Measurements from ENCODE around the gene PPP1R26.
"Not testable (repeated sequence)": the region's sequence is repeated elsewhere in the genome, so short reads cannot be mapped to it uniquely, and the experiment has no call there.

The PPP1R26 gene, protein sequence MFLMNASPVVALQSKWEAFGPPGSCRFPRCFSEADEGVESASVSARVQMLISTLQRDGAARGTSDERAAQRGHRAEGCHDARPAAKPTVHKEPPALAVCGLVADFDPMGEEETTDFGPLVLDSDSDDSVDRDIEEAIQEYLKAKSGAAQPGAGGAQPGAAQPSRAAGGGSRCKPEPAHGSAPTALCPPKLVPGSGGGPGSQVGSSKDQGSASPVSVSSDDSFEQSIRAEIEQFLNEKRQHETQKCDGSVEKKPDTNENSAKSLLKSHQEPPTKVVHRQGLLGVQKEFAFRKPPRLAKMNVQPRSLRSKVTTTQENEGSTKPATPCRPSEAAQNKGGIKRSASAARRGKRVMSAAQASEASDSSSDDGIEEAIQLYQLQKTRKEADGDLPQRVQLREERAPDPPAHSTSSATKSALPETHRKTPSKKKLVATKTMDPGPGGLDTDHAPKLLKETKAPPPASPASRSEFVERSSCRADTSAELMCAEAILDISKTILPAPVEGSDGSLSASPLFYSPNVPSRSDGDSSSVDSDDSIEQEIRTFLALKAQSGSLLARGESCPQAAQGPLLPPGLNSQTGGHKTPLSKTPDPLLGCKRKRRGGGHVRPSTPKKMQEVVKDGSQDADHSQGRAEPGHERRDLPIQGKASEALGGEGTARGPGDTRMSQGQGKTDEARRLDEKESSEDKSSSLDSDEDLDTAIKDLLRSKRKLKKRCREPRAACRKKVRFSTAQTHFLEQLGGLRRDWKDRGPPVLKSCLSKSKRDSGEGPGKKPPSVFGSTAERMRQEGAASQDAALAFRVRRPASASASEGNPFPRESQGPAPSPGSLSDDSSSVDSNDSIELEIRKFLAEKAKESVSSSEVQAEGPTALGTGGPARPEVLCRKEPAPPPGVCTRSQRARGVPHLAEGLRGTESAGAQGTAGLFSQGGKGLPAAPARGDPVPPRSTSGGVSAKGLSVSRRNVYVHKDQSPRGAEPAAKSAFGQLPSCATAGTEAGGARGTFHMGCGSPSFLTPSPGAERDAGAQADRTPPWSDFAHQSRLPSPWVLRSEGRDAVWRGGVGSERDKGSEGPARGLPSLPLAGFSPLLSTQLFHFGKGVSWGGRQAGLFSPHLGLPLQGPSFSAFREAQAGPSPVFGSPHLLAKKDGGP (N-terminal part only)

DNA sequence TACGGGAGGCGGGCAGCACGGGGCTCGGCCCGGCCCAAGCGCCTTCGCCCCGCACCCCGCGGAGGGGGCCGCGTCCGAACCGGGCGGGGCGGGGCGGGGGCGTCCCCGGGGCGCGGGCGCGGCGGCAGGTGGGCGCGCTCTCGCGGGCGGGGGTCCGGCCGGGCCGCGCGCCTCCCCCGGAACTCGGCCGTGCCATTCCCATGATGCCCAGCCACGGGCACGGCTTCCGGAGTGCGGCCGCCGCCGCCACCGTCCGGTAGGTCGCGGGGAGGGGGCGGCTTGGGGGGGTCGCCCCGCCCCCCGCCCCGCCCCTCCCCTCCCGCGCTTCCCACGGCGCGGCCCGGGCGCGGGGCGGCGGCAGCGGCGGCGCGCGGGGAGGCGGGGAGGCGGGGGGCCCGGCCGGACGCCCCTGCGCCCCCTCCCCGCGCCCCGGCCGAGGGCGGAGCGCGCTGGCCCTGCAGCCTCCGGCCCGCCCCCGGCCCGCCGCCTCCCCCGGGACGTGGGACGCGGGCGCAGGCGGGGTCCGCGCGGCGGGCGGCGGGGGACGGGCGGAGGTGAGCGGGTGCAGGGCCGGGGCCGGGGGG is at the start of gene PPP1R26:
PPP1R26 (plus strand) TSS at position 314 of the 584 bp plus-strand sequence. CDS start 4,729 bp downstream, outside the sequence.
- no peak for DNase-seq

DNA sequence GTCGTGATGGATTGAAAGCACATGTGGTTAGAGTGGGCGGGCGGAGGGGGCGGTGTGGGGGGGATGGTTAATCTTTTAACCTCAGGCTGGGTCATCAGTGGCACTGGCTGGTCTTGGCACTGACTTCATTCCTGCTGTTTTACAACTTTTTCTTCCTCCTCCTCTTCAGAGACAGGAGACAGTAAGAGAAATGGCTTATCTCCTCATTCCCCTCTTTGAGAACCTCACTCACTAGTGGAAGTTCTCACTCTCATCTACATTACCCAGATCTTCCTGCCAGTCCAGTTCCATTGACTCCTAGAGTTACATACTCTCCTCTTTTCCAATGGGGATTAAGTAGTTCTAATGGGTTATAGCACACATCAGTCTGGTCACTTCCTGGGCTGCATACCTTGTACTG is 42.3 kb upstream of the PPP1R26 start:
- no peak for DNase-seq

DNA sequence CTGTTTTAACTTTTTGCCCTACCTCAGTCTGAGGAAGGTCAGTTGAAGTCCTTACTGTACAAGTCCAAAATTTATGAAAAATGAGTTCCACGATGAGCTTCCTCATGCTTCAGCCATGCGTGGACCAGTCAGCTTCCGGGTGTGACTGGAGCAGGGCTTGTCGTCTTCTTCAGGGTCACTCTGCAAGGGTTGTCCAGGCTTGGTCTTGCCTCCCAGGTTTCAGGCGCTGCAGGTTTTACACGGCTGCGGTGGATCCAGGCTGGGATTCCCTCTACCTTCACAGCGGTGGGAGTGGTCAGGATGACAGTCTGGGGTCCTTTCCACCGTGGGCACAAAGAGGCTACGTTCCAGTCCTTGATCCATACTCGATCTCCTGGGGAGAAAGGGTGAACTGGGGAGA is 41.9 kb upstream of the PPP1R26 start:
- DNase-seq, result not testable (repeated sequence)

DNA sequence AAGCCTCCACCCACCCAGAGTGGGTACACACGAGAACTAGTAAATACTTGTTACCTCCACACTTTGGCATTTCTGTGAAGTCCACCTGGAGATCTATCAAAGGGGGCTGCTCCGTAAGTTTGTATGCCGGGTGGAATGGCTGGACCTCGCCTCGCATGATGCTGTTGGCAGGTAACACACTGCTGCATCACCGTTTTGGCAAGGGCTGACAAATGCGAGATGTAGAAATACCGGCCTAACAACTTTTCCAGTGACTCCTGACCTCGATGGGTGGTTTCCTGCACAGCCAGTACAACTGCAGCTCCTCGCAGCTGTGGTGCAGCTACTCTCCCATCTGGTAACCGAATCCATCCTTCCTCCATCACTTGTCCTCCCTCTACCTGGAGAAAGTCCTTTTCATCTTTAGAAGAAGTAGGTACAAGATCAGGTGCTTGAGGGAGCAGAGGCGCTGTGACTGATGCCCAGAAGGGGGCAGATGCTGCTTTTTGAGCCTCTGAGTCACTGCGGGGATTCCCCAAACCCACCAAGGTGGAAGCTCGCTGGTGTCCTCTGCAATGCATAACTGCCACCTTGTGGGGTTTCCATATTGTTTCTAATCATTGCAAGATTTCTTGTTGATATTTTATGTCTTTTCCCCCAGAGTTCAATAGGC is 40.9 kb upstream of the PPP1R26 start:
- peak; percentile 24 to 28 for DNase-seq

DNA sequence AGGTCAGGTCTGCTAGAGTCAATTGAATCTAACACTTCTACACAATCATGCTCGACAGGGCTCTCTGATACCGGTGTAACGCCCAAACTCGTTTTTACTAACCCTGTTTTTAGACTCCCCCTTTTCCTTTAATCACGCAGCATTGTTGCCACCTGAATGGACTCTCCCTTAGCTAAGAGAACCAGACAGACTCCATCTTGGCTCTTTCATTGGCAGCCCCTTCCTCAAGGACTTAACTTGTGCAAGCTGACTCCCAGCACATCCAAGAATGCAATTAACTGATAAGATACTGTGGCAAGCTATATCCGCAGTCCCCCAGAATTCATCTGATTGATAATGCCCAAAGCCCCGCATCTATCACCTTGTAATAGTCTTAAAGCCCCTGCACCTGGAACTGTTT is 40.1 kb upstream of the PPP1R26 start:
- DNase-seq, result not testable (repeated sequence)

DNA sequence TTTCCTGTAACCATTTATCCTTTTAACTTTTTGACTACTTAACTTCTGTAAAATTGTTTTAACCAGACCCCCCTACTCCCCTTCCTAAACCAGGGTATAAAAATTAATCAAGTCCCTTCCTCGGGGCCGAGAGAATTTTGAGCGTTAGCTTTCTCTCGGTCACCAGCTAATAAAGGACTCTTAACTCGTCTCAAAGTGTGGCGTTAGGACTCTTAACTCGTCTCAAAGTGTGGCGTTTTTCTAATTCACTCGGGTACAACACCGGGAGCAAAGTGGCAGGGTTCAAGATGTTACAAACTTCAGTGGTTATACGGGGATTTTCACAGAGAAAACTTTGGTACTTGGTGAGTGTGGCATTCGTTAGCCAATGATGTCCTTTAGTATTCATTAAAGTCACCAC is 39.7 kb upstream of the PPP1R26 start:
- DNase-seq, result no peak

DNA sequence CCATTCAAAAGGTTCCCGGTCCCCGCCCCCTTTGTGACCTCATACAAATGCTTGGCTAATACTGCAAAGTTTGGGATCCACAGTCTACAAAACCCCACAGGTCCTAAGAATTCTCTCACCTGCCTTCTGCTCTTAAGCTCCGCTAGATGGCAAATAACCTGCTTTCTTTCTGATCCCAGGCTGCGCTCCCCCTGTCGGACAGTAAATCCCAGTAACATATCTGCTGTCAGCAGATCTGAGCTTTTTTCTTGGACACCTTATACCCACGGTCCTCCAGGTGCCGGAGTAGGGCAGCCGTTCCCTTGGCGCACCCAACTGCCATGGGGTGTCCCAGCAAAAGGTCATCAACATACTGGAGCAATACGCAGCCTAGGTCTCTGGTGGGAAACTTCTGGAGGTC is 39.0 kb upstream of the PPP1R26 start:
- no peak for DNase-seq

DNA sequence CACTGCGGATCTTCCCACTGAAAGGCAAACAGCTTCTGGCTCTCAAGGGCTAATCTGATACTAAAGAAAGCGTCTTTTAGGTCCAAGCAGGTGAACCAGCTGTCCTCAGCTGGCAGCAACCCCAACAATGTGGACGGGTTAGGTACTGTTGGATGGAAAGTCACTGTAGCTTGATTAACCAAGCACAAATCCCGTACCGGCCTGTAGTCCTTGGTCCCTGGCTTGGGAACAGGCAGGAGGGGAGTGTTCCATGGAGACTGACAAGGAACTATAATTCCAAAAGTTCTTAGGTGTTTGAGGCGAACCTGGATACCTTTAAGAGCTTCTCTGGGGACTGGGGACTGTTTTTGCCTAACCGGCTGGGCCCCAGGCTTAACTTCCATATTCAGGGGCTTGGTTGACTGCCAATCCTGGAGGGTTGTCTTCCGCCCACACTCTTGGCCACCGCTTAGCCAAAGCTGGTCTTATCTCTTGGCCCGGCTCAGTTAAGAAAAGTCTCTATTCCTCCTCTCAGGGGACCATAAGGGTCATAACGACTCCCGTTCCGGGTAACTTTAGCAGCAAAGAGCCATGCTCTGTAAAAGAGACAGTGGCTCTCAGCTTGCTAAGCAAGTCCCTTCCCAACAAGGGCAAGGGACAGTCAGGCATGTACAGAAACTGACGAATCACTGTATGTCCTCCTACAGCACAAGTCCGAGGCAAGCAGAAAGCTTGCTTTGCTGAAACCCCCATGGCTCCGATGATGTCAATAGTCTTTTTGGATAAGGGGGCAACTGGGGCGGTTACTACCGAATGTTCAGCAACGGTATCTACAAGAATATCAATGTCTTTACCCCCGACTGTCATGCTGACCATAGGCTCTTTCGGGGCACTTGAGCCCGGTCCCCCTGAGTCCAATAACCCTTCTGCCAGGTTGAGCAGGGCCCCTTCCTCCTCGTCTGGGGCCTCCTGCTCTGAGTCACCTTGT is 38.2 kb upstream of the PPP1R26 start:
- not testable (repeated sequence) for DNase-seq

DNA sequence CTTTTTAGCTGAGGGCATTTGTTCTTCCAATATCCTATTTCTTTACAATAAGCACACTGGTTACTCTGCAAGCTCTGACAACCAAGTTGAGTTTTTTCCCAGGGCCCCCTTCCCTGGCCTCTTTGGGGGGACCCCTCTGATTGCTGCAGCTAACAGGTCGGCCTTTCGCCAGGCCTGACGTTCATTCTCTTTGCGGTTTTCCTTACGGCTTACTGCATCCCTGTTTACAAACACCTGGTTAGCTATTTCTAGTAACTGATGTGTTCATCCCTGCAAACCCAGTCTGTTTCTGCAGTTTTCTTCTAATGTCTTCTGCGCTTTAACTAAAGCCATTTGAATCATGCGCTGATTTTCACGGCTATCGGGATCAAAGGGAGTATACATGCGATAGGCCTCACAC is 37.5 kb upstream of the PPP1R26 start:
- no peak for DNase-seq

DNA sequence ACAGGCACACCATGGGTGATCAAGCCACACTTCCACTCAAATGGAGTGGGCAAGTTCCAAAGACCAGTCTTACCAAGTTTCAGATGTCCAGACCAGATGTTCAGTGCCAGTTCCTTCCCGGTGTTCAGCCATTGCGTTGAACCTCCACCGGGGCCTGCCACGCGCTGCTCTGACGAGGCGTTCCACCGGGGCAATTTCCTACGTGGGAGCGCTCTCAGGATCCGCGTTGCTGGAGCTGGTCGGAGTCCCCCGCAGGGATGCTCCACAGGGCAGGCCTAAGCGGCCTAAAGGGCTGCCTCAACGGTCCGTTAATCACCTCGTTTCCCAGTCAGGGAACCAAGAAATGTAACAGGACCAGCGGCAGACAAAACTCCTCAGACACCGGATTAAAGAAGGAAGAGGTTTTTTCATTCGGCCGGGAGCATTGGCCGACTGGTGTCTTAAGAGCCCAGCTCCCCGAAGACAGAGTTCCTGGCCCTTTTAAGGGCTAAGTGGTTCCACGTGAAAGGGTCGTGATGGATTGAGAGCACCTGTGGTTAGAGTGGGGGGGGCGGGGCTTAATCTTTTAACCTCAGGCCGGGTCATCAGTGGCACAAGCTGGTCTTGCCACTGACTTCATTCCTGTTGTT is 35.7 kb upstream of the PPP1R26 start:
- DNase-seq, result no peak

DNA sequence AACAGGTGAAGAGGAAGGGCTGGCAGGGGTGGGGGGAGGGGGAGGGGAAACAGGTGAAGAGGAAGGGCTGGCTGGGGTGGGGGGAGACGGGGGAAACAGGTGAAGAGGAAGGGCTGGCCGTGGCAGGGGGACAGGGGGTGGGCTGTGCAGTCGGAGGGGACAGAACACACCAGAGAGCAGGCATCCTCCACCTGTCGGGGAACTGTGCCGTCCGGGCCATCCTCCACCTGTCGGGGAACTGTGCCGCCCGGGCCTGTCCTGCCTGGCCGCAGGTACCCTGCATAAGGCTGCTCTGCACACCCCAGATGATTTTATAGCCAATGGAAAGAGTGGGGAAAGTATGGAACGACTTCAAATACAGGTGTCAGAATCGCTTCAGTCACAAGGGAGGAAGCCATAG is 32.5 kb upstream of the PPP1R26 start:
- no peak for DNase-seq

DNA sequence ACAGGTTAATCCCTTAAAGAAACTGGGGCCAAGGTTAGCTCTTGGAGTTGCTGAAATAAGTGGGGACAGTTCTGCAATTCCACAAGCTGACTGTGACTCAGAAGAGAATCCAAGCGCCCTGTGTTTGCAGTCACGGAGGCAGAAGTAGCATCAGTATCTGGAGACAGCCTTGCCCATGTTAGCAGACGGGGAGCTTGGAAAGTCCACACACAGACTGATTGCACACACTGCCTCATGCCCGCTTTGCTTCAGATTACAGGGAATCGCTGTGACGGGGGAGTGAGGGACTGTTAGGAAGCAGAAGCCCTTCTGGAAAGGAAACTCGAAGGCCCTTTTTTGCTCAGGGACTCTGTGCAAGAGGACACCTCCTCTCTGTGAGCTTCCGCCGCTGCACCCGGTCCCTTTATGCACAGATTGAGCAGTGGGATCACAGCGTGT is 30.9 kb upstream of the PPP1R26 start:
- no peak for DNase-seq

DNA sequence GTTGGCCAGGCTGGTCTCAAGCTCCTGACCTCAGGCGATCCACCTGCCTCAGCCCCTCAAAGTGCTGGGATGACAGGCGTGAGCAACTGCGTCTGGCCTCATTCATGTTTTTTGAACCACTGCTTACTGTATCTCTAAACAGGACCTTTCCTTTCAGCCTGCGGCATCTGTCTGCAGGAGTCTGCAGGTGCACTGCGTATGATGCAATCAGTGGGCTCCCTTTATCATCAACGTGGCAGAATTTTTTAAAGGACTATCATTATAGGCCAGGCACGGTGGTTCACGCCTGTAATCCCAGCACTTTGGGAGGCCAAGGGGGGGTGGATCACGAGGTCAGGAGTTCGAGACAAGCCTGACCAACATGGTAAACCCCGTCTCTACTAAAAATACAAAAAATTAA is 30.1 kb upstream of the PPP1R26 start:
- not testable (repeated sequence) for DNase-seq

DNA sequence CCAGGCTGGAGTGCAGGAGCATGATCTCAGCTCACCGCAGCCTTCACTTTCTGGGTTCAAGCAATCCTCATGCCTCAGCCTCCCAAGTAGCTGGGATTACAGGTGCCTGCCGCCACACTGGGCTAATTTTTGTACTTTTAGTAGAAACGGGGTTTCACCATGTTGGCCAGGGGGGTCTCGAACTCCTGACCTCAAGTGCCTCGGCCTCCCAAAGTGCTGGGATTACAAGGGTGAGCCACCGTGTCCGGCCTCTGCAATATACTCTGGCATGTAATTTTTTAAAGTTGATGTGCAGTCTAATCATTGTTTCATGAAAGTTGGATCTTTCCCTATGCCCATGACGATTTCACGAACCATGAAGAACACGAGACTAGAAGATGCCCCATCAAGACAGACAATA is 28.6 kb upstream of the PPP1R26 start:
- DNase-seq, result no peak

DNA sequence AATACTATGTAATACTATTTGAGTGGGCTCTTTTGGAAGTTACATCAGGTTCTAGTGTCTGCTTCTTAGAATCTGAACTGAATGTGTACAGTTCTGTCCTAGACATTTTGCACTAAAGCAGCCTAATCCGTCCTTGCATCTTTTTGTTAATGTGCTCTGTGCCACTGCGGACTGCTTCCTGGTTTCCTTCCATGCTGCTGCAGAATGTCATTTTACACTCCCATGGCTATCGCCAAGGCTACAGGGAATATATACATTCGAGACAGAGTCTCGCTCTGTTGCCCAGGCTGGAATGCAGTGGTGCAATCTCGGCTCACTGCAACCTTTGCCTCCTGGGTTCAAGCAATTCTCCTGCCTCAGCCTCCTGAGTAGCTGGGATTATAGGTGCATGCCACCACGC is 27.7 kb upstream of the PPP1R26 start:
- not testable (repeated sequence) for DNase-seq

DNA sequence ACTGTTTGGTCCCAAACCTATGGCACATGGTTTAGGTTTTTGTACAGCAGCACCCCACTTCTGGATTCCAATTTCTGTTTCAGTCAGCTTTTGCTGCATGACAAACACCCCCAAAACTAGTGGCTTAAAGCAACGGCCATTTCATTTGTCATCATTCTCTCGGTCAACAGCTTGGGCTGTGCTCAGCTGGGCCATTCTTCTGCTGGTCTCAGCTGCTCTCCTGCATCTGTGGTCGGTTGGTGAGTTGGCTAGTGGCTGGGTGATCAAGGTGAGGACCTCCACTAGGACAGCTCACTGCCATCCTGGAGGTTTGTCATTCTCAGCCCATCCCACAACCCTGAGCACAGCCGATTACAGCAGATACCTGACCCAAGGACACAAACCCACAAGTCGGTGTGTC is 24.8 kb upstream of the PPP1R26 start:
- no peak for DNase-seq

DNA sequence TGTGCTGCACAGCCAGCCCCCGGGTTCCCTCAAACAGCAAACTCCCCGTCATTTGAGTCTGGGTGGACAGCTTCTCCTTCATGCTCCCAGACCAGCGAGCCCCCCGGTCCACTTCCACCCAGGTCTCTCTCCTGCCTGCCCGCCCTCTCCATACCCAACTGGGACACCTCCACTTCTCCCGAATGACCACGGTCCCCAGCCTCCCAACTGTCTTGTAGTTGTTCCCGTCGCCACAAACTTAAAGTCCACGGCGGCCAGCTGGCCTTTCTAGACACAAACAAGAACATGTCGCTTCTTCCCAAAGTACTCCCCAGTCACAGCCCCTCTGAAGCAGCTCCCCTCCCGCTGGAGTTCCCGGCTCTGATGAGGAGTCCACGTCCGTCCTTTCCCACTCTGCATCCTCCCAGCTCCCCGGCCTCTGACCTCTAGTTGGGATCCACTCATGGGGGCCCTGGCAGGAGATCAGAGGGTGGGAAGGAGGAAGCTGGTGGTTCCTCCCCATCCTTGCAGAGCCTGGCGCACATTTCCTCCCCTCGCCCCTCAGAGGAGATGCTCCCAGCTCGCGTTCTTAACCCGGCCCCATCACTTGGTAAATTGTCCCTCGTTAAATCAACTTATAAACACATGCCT is 24.1 kb upstream of the PPP1R26 start:
- no peak for DNase-seq

DNA sequence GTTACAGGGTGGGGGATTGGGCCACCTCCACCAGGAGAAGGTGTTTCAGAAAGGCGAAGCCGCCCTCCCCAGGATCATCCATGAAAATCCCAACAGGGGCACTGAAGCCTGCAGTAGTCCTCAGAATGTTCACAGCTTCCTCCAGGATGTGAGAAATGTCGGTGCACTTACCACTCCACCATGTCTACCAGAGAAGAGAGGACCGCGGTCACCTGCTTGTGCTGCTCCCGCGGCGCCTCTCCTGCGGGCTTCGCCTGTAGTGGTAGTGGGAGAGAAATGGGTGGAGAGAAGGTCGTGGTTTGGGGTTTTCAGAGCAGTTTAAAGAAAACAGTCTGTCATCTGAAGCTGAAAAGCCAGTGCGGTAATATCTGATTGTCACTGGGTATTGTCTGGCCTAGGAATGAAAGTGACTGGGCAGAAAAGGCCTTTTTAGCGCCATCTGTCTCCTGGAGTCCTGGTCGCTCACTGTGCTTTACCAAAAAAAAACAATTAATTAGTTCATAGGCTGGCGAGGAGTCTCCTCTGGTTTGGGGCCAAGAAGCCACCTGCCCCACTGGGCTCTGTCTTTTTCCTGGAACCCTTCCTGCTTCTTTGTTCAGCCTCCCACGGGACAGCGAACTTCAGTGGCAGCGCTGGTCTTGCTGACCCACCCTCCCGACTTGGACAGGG is 23.0 kb upstream of the PPP1R26 start:
- no peak for DNase-seq

DNA sequence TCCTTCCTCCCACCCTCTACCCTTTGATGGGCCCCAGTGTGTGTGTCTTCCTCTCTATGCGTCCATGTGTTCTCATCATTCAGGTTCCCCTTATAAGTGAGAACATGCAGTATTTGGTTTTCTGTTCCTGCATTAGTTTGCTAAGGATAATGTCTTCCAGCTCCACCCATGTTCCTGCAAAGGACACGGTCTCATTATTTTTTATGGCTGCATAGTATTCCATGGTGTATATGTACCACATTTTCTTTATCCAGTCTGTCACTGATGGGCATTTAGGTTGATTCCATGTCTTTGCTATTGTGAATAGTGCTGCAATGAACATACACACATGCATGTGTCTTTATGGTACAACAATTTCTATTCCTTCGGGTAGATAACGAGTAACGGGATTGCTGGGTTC is 21.1 kb upstream of the PPP1R26 start:
- DNase-seq, result not testable (repeated sequence)

DNA sequence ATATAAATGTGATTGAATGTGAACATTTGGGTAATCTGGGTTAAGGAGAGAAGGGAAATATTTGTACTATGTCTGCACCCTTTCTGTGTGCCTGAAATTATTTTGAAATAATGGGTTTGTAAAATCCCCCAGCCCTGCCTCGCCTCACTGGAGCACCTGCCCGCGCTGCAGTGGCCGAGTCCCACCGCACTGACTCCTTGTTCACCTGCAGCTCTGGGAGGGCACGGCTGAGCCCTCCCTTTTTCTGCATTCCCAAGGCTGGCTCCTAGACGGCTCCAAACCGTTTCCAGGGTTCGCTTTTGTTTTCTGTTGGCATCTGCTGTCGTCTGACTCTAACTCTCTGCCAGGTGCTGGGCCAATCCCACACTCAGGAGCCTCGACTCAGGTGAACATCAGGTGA is 17.6 kb upstream of the PPP1R26 start:
- no peak for DNase-seq
